Gastroesophageal sphincter (tissue), 4 donors: Measurements from ENCODE around the gene PLXNB3. TPM values are rescaled to one million over a fixed set of nuclear protein-coding genes. Genes with fewer than 3 reads are reported as not detected.

Experiments
- ATAC-seq: fragments of 150-250 bp; one replicate; pipeline ENCODE4 v1.9.1; 2016; ENCODE audit warnings: mild to moderate bottlenecking, moderate library complexity
- H3K27ac ChIP-seq, 4 donors: fragments of 200-600 bp; sonication (generic) in 3 of 4; 1 replicate in 3 of 4; 2 replicates in 1 of 4; pipeline ENCODE4 v1.5.1; 2016 to 2019
- H3K27me3 ChIP-seq: fragments of 200-600 bp; sonication (generic); one replicate; pipeline ENCODE4 v1.5.1; 2019
- H3K36me3 ChIP-seq, 2 donors: fragments of 200-600 bp; sonication (generic); one replicate each; pipeline ENCODE4 v1.5.1; 2019; ENCODE audit warnings: control low read depth in 1 of 2
- H3K4me1 ChIP-seq, 3 donors: fragments of 200-600 bp; sonication (generic); 1 replicate in 2 of 3; 2 replicates in 1 of 3; pipeline ENCODE4 v1.5.1; 2016 to 2019; ENCODE audit warnings: control low read depth in 2 of 3
- H3K4me3 ChIP-seq, 2 donors: fragments of 200-600 bp; sonication (generic); one replicate each; pipeline ENCODE4 v1.5.1; 2019; ENCODE audit warnings: mild to moderate bottlenecking in 1 of 2, moderate library complexity in 1 of 2
- H3K9me3 ChIP-seq, 3 donors: fragments of 200-600 bp; sonication (generic); one replicate each; pipeline ENCODE4 v1.5.1; 2017 to 2019; ENCODE audit warnings: control low read depth in 2 of 3
- CTCF ChIP-seq, 4 experiments: fragments of 200-600 bp in 2 of 4; fragments of 450-650 bp in 2 of 4; sonication (generic) in 1 of 4; IDR thresholded peaks; one replicate each; pipeline ENCODE4 v1.5.1; 2017 to 2019; ENCODE audit warnings: antibody characterized with exemption in 4 of 4, mild to moderate bottlenecking in 2 of 4, moderate library complexity in 2 of 4
- EP300 ChIP-seq: sonication (generic); formaldehyde crosslinking; IDR thresholded peaks from one replicate; pipeline ENCODE4 v1.6.1; 2017; ENCODE audit warnings: antibody characterized with exemption, mild to moderate bottlenecking
- POLR2A ChIP-seq, 2 donors: fragments of 450-650 bp; IDR thresholded peaks; one replicate each; pipeline ENCODE4 v1.6.1; 2017; ENCODE audit warnings: antibody characterized with exemption in 2 of 2, mild to moderate bottlenecking in 2 of 2, moderate library complexity in 1 of 2
- POLR2AphosphoS5 ChIP-seq: sonication (generic); formaldehyde crosslinking; IDR thresholded peaks from one replicate; pipeline ENCODE4 v1.6.1; 2017; ENCODE audit warnings: antibody characterized with exemption
- WGBS, 2 donors: methylation state at CpG; one replicate each; pipeline ENCODE4 v1.1.5; 2018; ENCODE audit warnings: low coverage in 1 of 2; 5-methylcytosine and 5-hydroxymethylcytosine counted together
- total RNA-seq, 4 donors: library from RNA; depleted of rRNA; stranded (reverse); fragments of >200 nt; gene quantifications; one replicate each; pipeline ENCODE4 v1.1.0, GENCODE V29; 2016

The PLXNB3 gene
- total RNA-seq, 4 donors from 2014 or later: 9.2 to 19.2 (median 16.8) TPM

- Histone ChIP-seq H3K9me3 (no peaks in the 10 kb centered on the region), H3K27me3 (no peaks in the 10 kb centered on the region), H3K36me3 (peaks cover 0 to 49% of the 10 kb centered on the region in 2 donors), H3K4me3 (no peak overlapping the region), H3K27ac (peak overlapping the region in 2 of 4 donors; percentile 75 to 82), H3K4me1 (peaks cover 0 to 28% (median 0%) of the 10 kb centered on the region in 3 donors)
- ATAC-seq: no peak
- TF ChIP-seq POLR2A (IDR thresholded peaks at IDR 0.05) (no peak), CTCF (IDR thresholded peaks at IDR 0.05) (no peak), POLR2AphosphoS5 (no peak), EP300 (no peak)
- WGBS, 2 donors: 63% methylated on average over 2 of the region's 11 CpGs; no CpG with 5 or more reads in 1 of the 2 donors
Observed at GRCh38 chrX:153782313-153782712, 18.3 kb downstream of the PLXNB3 start.

- H3K36me3 ChIP-seq: peaks cover 0 to 49% of the 10 kb centered on the region in 2 donors
- no CpG with 5 or more reads among the region's 14 CpGs for WGBS, 2 donors
- H3K4me1 ChIP-seq: peaks cover 0 to 28% (median 0%) of the 10 kb centered on the region in 3 donors
- no peak for ATAC-seq
- no peak for TF ChIP-seq POLR2AphosphoS5
- TF ChIP-seq EP300: no peak
- TF ChIP-seq POLR2A (IDR thresholded peaks at IDR 0.05): no peak
- TF ChIP-seq CTCF (IDR thresholded peaks at IDR 0.05): no peak
- H3K9me3 ChIP-seq: no peaks in the 10 kb centered on the region
- no peak overlapping the region for H3K4me3 ChIP-seq
- no peak overlapping the region for H3K27ac ChIP-seq
- no peaks in the 10 kb centered on the region for H3K27me3 ChIP-seq
Observed at GRCh38 chrX:153782871-153783270, 18.8 kb downstream of the PLXNB3 start.

GRCh38 chrX:153783378-153784013 lies 19.4 kb downstream of the PLXNB3 start:
- ATAC-seq: no peak
- Histone ChIP-seq H3K4me1 (peaks cover 0 to 28% (median 0%) of the 10 kb centered on the region in 3 donors), H3K27me3 (no peaks in the 10 kb centered on the region), H3K27ac (no peak overlapping the region), H3K36me3 (peaks cover 0 to 50% of the 10 kb centered on the region in 2 donors), H3K9me3 (no peaks in the 10 kb centered on the region), H3K4me3 (no peak overlapping the region)
- TF ChIP-seq CTCF (IDR thresholded peaks at IDR 0.05) (no peak), POLR2AphosphoS5 (no peak), POLR2A (IDR thresholded peaks at IDR 0.05) (no peak), EP300 (no peak)
- WGBS, 2 donors: 81% methylated on average over 4 of the region's 24 CpGs; no CpG with 5 or more reads in 1 of the 2 donors

GRCh38 chrX:153784325-153784967 lies 20.4 kb downstream of the PLXNB3 start:
- Histone ChIP-seq H3K36me3 (peaks cover 0 to 56% of the 10 kb centered on the region in 2 donors), H3K27ac (no peak overlapping the region), H3K4me3 (no peak overlapping the region), H3K4me1 (peaks cover 0 to 28% (median 0%) of the 10 kb centered on the region in 3 donors), H3K9me3 (no peaks in the 10 kb centered on the region), H3K27me3 (no peaks in the 10 kb centered on the region)
- TF ChIP-seq EP300 (no peak), CTCF (IDR thresholded peaks at IDR 0.05) (no peak), POLR2AphosphoS5 (no peak), POLR2A (IDR thresholded peaks at IDR 0.05) (no peak)
- no peak for ATAC-seq
- no CpG with 5 or more reads among the region's 27 CpGs for WGBS, 2 donors

- WGBS, 2 donors: 80% methylated on average over 3 of the region's 15 CpGs; no CpG with 5 or more reads in 1 of the 2 donors
- Histone ChIP-seq H3K9me3 (no peaks in the 10 kb centered on the region), H3K27ac (no peak overlapping the region), H3K36me3 (peaks cover 0 to 69% of the 10 kb centered on the region in 2 donors), H3K4me3 (no peak overlapping the region), H3K4me1 (peaks cover 0 to 21% (median 0%) of the 10 kb centered on the region in 3 donors), H3K27me3 (no peaks in the 10 kb centered on the region)
- TF ChIP-seq CTCF (IDR thresholded peaks at IDR 0.05) (no peak), EP300 (no peak), POLR2A (IDR thresholded peaks at IDR 0.05) (no peak), POLR2AphosphoS5 (no peak)
- no peak for ATAC-seq
Observed at GRCh38 chrX:153786669-153787068, 22.6 kb downstream of the PLXNB3 start.
